GM04504 (cell line): ENCODE results near the gene ATRNL1.

Source experiments
- DNase-seq: peaks from one replicate; pipeline ENCODE4 v3.0.0-alpha.2; 2012; ENCODE audit warnings: low read depth

ATRNL1 gene

DNA sequence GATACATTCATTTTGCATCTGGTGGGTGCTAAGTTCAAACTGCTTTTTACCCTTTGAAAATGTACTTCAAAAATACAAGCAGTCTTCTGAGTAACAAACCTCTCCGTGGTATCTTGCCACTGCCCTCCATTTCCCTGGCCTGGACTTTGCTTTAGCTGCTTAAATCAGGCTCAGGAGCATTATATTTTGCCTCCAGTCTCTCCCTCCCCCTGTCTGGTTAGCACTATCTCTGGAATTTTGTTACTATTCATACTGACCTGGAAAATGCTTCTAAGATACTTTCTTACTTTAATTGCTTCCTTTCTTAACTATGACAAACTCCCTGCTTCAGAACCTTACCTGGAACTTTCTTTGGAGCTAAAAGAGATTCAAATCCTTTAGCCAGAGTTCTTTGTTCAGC is 810.0 kb downstream of the ATRNL1 start:
- no peak for DNase-seq

DNA sequence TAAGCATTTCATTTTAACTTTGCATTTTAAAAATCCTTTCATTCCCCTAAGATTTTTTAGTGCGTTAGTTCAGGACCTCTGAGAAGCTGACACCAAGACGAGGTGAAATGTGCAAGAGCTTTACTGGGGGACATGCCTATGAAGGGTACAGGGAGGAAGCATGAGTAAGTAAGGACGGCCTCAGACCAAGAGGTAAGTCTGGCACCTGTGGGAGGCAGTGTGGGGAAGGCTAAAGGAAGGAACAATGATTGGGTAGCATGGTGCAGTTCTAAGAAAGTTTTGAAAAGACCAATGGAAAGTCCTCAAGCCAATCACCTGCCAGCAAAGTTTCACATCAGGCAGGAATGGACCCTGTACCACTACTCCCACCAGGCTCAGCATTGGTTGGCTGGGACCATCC is 810.7 kb downstream of the ATRNL1 start:
- no peak for DNase-seq

GRCh38 chr10:115909037-115909436 is 815.9 kb downstream of the ATRNL1 start:
- no peak for DNase-seq

DNA sequence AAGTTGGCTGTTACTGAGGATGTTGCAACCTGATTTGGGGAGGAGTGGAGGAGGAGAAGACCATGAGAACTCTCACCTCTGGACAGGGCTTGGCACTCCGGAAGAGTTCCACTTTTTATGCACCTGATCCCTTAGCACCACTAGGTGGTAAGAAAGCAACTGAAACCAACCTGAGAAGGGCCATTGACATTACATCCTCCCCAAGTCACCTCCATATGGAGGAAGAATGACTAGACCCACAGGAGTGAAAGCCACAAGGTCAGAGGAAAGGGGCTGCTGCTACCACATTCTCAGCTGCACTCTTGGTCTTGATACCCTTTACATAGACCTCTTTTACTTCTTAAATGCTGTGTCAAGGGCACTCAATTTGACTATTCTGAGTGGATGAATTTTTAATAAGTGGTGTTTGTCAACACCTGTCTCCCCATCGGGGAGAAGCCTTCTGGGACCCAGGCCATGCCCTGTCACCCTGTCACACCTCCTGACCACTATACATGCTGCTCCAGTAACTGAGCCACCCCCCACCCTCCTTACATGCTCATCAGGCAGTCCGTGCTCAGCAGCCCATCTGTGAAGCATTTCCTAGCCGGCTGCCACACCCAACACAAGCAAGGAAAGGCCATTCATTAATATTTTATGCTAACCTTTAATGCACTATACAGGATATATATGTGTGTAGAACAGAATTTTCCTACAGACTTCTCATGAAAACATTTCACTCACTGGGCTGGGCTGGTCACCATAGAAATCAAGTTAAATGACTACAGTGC is 817.0 kb downstream of the ATRNL1 start:
- DNase-seq, result no peak

DNA sequence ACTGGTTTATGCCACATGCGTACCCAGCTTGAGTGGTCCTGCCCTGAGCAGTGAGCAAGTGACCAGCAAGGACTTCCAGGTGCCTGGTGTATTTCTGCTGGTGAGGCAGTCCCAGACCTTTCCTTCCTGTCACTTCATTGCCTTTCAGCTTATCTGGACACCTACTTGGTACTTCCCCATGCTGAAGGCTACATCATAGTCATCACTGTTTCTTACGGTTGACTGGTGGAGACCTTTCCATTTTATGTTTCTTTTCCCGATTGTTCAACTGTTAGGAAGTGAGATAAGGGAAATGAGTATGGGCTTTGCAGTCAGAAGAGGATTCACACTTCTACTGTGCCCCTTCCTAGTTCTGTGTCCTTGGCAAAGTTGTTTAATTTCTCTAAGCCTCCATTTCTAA is 821.3 kb downstream of the ATRNL1 start:
- no peak for DNase-seq

DNA sequence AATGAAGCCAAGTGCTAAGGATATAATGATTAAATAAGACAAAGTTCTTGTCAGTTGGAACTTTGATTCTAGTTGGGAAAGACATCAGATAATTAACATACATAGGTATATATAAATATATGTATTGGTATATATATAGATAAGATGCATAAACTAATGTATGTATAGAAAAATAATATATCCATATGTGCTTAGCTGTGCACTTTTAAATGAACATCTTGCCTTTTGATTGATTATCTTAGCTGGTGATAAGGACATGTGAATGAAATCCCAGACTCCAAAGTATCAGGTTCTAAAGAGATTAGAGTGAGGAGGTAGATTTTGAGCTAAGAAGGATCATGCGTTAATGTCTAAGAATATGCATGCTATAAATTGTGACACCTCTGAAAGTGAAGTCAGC is 822.3 kb downstream of the ATRNL1 start:
- DNase-seq, result no peak

- DNase-seq, result no peak
Measured at GRCh38 chr10:115918812-115919211, 825.6 kb downstream of the ATRNL1 start.

DNA sequence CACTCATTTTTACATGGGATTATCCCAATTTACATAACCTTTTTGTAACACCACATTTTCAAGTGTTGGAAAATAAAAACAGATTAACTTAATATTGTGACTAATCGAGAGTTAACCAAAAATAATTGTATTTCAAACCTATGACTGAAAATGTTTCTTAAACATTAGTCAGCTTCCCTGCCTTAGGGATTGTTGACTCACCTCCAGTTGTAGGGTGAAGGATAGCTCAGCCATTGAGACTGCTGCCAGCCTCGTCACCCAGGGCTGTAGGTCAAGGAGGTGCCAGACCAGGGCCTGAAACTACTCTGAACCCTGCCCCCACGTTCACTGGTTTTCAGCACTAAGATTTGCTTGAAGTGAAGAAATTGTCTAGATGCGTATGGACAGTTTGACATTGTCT is 828.6 kb downstream of the ATRNL1 start:
- DNase-seq, result no peak

GRCh38 chr10:115931309-115931708 is 838.1 kb downstream of the ATRNL1 start:
- DNase-seq, result no peak

DNA sequence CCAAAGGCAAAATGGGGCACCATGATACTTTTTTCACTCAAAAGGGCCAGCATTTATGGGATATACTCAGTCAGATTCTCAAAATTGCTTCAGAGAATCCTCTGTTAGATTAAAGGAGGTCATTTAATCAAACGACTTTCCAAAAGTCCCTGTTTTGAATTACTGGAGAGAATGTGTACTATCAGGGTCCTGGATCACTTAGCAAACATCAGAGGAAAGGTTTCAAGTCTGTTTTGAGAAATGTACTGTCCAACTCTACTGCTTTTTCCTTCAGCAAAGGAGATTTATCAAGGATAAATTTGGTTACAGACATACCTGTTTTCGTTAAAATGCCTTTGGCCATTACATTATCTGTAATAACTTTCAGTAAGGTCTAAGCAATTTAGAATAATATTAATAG is 838.9 kb downstream of the ATRNL1 start:
- no peak for DNase-seq

- DNase-seq, result no peak
Measured at GRCh38 chr10:115933098-115933497, 839.9 kb downstream of the ATRNL1 start.

GRCh38 chr10:115935731-115936130 is 842.6 kb downstream of the ATRNL1 start:
- DNase-seq, result no peak

DNA sequence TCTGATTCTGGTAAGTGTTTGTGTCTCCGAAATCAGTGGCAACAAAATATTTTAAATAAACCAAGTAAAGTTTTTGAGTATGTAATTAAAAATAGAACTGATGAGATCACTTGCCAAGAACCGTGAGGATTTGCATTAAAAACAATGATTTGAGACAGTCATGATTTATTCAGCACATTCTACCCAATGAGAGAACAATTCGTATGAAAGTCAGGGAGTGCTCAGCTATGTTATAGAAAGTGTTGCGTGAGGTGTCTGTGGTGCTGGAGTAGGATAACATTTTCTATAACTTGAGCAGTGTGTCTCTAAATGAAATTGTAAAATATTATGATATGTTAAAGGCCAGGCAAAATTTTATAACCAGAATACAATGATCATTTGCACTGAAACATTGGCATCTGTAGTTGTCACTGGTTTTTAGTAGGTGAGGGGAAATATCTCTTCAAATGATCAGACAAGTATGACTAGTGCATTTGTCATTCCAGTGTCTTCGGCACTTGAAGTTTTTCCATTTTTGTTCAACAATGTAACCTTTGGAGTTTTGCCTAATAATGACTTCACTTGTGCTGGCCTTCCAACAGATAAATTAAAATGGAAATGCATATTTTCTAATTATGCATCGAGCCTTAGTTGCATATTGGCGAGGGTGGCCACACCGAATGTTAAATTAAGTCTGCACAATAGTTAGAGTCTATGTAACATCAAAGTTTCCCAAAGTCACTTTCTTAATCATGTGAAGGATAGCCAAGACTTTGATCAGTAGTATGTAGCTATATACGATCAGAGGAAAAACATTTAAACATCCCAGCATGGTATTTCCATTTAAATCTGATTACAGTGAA is 844.0 kb downstream of the ATRNL1 start:
- DNase-seq, result no peak

DNA sequence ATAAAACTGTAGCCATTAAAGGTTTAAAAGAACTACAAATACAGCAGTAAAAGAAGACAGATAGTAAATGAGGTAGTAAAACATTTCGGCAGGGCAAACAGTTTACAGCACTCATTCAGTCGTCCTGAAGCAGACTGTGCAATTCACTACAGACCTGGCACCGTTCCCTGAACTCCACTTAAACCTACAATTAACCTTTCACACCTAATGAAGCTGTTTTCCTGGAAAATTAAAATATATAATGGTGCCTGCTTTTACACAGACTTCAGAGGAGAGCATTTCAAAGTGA is 844.5 kb downstream of the ATRNL1 start:
- DNase-seq, result no peak

DNA sequence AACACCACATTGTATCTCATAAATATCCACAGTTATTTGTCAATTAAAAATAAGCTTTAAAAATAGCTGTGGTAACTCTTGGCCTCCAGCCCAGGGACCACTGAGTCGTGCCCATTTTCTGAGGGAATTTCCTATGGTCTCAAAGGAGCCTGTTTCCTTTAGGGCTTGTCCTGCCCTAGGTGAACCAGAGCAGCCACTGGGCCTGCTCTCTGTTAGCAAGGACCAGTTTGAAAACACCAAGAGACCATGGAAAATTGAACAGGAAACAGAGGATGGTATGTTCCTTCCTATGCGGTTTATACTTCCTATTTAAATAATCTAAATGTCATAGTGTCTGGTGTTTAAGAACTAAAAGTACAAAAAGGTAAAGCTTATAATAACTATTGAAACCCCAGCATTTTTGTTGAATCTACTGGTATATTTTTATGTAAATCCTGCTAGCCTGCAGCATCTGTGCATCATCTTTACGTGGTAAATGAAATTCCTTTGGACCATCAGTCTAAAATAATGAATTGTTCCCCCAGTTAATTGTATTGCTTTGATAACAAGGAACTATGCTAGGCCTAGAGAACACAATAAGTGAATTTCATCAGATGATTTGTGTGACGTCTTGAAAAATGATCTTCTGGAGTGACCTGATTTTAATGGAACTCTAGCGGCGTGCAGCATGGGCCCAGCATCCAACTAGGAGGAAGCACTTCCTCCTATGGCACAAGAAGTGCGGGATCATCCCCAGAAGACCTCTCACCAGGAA is 846.1 kb downstream of the ATRNL1 start:
- no peak for DNase-seq

DNA sequence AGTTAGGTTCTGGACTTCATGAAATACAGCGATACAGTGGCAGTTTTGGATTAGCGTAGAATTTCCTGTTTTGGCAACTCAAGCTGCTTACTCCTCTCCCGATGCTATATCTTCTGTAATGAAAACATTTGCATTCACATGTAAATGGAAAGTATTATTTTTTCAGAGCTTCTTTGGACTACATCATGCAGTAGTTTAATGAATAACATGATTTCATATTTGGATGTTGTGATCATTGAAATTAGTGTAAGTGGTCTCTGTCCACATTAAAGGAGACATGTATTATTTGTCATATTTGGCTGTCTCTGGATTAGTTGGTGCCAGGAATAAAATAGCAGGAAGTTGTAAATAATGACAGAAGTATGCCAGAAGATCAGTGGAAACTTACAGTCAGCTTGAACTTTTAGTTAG is 848.2 kb downstream of the ATRNL1 start:
- DNase-seq, result no peak

GRCh38 chr10:115942101-115942500 is 848.9 kb downstream of the ATRNL1 start:
- DNase-seq, result no peak

DNA sequence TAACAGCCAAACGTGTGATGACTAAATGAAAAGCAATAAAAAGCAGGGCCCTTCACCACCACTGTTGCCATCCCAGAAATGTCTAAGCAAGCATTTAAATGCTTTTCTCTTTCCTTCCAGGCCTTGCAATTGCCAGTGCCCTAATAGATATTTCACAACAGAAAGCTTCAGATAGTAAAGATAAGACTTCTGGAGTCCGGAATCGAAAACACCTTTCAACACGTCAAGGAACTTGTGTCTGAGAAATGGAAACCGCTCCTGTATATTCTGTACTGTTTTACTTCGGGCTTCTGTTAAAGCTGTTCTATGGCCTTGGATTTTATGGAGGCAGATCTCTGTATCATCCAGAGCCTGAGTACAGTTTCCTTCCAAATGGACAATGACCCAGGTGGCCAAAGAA is 851.4 kb downstream of the ATRNL1 start:
- no peak for DNase-seq

- DNase-seq, result no peak
Measured at GRCh38 chr10:115945701-115946445, 852.7 kb downstream of the ATRNL1 start.

DNA sequence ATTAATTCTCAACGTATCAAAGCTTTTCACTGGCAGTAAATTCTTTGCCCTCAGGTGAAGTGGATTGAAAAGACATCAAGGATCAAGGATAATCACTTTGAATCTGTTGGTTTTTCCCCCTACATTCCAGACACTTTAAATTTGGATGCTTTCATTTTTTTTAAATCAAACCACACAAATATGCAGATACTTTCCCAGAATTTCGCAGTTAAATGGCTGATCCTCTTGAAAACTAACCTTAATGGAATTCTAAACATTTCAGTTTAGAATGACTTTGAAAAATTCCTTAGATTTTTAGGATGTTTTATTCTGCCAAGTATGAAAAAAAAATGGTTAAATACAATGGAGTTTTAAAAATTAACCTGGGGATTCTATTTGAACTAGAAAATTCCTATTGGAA is 853.9 kb downstream of the ATRNL1 start:
- DNase-seq, result no peak

- DNase-seq, result no peak
Measured at GRCh38 chr10:115948465-115948864, 855.3 kb downstream of the ATRNL1 start.

- DNase-seq, result no peak
Measured at GRCh38 chr10:115949282-115949844, 856.2 kb downstream of the ATRNL1 start.
